ENCODE data around the gene CRTC1.

DNA sequence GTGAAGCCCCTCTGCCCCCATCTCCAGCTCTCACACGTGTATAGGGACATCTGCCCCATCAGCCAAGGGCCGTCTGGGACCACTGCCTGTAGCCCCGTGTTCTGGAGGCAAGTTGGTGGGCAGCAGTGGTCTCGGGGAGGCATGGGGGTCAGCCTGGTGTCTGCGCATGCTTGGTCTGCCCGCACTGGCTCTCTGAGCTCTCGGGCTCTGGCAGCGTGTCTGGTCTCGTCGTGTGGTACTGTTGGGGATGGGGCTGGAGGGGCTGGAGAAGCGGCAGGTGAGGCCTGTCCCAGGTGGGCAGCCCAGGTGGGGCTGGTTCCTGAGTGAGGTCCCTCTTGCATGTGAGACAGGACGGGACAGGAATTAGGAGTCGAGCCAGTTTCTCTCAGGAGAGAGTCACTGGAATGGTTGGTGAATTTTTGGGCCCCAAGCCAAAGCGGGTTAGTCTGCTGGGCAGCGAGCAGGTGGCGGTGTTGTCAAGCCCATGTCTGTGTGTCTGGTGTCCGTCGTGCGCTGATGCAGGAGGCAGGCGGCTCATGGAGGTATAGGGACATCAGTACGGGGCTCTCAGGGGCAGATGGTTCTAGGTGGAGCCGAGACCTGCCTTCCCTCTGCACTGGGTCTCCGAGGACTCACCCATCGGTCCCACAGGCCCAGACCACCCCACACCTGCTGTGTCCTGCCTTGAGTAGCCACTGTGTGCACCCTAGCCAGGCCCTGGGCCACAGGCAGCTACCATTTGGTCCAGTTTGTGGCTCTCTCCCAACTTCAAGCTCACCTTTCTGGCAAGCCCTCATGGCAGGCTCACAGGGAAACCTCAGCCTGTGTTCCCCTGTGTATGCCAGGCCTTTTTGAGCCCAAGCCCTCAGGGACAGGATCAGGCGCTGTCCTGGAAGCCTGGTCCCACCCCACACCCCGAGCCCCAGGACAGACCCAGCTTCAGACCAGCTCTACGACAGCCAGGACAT is 89.4 kb downstream of the CRTC1 start:
- TF ChIP-seq ATF1 (CRISPR knock-in tag; IDR thresholded peaks at IDR 0.05) (no peak), MXI1 (IDR thresholded peaks at IDR 0.05; ENCODE audit: borderline replicate concordance, low read depth, low read length) (no peak), ZFP1 (CRISPR knock-in tag; IDR thresholded peaks at IDR 0.05) (no peak), XBP1 (CRISPR knock-in tag; IDR thresholded peaks at IDR 0.05) (no peak), GABPA (IDR thresholded peaks at IDR 0.05; ENCODE audit: low read depth, low read length) (no peak), GABPA (CRISPR knock-in tag; IDR thresholded peaks at IDR 0.05; ENCODE audit: low read depth) (no peak), EZH2 (conservative IDR thresholded peaks at IDR 0.05; ENCODE audit: low read depth, low read length) (no peak), TAF1 (CRISPR knock-in tag; IDR thresholded peaks at IDR 0.05) (no peak), POLR2A (IDR thresholded peaks at IDR 0.05; ENCODE audit: insufficient read depth in 1 of 2, low read depth in 2 of 2, low read length in 2 of 2) (no peak)
- TF ChIP-seq, protein P1, sequence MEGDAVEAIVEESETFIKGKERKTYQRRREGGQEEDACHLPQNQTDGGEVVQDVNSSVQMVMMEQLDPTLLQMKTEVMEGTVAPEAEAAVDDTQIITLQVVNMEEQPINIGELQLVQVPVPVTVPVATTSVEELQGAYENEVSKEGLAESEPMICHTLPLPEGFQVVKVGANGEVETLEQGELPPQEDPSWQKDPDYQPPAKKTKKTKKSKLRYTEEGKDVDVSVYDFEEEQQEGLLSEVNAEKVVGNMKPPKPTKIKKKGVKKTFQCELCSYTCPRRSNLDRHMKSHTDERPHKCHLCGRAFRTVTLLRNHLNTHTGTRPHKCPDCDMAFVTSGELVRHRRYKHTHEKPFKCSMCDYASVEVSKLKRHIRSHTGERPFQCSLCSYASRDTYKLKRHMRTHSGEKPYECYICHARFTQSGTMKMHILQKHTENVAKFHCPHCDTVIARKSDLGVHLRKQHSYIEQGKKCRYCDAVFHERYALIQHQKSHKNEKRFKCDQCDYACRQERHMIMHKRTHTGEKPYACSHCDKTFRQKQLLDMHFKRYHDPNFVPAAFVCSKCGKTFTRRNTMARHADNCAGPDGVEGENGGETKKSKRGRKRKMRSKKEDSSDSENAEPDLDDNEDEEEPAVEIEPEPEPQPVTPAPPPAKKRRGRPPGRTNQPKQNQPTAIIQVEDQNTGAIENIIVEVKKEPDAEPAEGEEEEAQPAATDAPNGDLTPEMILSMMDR (CRISPR knock-in tag; IDR thresholded peaks at IDR 0.05) = no peak
- TF ChIP-seq, protein P2, sequence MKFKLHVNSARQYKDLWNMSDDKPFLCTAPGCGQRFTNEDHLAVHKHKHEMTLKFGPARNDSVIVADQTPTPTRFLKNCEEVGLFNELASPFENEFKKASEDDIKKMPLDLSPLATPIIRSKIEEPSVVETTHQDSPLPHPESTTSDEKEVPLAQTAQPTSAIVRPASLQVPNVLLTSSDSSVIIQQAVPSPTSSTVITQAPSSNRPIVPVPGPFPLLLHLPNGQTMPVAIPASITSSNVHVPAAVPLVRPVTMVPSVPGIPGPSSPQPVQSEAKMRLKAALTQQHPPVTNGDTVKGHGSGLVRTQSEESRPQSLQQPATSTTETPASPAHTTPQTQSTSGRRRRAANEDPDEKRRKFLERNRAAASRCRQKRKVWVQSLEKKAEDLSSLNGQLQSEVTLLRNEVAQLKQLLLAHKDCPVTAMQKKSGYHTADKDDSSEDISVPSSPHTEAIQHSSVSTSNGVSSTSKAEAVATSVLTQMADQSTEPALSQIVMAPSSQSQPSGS (CRISPR knock-in tag; IDR thresholded peaks at IDR 0.05) = no peak
- TF ChIP-seq, protein P3, sequence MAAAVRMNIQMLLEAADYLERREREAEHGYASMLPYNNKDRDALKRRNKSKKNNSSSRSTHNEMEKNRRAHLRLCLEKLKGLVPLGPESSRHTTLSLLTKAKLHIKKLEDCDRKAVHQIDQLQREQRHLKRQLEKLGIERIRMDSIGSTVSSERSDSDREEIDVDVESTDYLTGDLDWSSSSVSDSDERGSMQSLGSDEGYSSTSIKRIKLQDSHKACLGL (CRISPR knock-in tag; IDR thresholded peaks at IDR 0.05) = no peak

Measured in HepG2 (cell line).